ENCODE data around the gene GRXCR2. TPM values are rescaled to one million over a fixed set of nuclear protein-coding genes. Genes with fewer than 3 reads are reported as not detected.

The GRXCR2 gene
- total and polyA plus RNA-seq, 2 of the 13 experiments (the other 11 are each of a cell fraction or from before 2014, with no cell fraction given), result not detected

DNA sequence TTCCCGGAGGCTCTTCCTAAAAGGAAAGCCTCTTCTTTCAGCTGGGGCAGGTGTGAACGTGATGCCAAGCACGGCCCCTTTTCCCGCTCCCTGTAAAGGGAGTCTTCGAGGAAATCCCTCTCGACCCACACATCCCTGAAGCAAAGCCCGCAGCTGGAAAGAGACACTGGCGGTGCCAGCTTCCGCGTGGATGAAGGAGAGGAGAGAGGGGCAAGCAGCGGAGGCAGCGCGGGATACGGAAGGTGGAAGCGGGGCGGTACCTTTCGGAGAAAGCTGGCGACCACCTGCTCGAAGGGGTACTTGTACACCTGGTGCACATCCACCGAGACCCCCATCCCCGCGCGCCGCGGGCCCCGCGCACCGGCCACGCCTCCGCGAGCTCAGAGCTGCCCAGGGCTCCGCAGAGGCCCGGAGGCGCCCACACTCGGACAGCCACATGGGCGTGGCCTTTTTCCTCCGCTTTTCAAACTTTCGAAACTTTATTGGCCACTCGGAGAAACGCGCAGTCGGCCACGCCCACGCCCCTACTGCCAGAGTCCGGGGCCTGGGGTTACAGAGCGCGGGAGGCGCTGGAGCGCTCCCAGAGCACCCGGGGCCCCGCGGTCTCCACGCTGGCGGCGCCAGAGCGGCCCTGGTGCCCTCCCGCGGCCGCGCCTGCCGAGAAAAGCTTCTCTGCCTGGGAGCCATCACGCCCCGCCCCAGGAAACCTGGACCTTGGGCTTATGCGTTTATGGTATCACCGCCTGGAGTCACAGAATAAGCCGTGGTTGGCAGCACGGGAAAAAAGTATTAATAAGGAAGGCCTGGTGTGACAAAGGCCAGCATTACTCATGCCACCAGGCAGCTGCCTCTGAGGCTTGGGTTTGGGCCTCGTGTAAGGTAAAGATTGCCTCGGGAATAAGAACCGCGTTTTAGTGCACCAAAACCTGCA is 37.6 kb downstream of the GRXCR2 start, which contains the start of gene PRELID2 (continued):
- TF ChIP-seq, protein P1, sequence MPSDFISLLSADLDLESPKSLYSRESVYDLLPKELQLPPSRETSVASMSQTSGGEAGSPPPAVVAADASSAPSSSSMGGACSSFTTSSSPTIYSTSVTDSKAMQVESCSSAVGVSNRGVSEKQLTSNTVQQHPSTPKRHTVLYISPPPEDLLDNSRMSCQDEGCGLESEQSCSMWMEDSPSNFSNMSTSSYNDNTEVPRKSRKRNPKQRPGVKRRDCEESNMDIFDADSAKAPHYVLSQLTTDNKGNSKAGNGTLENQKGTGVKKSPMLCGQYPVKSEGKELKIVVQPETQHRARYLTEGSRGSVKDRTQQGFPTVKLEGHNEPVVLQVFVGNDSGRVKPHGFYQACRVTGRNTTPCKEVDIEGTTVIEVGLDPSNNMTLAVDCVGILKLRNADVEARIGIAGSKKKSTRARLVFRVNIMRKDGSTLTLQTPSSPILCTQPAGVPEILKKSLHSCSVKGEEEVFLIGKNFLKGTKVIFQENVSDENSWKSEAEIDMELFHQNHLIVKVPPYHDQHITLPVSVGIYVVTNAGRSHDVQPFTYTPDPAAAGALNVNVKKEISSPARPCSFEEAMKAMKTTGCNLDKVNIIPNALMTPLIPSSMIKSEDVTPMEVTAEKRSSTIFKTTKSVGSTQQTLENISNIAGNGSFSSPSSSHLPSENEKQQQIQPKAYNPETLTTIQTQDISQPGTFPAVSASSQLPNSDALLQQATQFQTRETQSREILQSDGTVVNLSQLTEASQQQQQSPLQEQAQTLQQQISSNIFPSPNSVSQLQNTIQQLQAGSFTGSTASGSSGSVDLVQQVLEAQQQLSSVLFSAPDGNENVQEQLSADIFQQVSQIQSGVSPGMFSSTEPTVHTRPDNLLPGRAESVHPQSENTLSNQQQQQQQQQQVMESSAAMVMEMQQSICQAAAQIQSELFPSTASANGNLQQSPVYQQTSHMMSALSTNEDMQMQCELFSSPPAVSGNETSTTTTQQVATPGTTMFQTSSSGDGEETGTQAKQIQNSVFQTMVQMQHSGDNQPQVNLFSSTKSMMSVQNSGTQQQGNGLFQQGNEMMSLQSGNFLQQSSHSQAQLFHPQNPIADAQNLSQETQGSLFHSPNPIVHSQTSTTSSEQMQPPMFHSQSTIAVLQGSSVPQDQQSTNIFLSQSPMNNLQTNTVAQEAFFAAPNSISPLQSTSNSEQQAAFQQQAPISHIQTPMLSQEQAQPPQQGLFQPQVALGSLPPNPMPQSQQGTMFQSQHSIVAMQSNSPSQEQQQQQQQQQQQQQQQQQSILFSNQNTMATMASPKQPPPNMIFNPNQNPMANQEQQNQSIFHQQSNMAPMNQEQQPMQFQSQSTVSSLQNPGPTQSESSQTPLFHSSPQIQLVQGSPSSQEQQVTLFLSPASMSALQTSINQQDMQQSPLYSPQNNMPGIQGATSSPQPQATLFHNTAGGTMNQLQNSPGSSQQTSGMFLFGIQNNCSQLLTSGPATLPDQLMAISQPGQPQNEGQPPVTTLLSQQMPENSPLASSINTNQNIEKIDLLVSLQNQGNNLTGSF (CRISPR knock-in tag; IDR thresholded peaks at IDR 0.05), result 0 out of 2 replicates have a peak, but pooled peaks have one; percentile 9
- TF ChIP-seq CTCF (CRISPR knock-in tag; IDR thresholded peaks at IDR 0.05), result peak; percentile 65
- TF ChIP-seq, protein P2, sequence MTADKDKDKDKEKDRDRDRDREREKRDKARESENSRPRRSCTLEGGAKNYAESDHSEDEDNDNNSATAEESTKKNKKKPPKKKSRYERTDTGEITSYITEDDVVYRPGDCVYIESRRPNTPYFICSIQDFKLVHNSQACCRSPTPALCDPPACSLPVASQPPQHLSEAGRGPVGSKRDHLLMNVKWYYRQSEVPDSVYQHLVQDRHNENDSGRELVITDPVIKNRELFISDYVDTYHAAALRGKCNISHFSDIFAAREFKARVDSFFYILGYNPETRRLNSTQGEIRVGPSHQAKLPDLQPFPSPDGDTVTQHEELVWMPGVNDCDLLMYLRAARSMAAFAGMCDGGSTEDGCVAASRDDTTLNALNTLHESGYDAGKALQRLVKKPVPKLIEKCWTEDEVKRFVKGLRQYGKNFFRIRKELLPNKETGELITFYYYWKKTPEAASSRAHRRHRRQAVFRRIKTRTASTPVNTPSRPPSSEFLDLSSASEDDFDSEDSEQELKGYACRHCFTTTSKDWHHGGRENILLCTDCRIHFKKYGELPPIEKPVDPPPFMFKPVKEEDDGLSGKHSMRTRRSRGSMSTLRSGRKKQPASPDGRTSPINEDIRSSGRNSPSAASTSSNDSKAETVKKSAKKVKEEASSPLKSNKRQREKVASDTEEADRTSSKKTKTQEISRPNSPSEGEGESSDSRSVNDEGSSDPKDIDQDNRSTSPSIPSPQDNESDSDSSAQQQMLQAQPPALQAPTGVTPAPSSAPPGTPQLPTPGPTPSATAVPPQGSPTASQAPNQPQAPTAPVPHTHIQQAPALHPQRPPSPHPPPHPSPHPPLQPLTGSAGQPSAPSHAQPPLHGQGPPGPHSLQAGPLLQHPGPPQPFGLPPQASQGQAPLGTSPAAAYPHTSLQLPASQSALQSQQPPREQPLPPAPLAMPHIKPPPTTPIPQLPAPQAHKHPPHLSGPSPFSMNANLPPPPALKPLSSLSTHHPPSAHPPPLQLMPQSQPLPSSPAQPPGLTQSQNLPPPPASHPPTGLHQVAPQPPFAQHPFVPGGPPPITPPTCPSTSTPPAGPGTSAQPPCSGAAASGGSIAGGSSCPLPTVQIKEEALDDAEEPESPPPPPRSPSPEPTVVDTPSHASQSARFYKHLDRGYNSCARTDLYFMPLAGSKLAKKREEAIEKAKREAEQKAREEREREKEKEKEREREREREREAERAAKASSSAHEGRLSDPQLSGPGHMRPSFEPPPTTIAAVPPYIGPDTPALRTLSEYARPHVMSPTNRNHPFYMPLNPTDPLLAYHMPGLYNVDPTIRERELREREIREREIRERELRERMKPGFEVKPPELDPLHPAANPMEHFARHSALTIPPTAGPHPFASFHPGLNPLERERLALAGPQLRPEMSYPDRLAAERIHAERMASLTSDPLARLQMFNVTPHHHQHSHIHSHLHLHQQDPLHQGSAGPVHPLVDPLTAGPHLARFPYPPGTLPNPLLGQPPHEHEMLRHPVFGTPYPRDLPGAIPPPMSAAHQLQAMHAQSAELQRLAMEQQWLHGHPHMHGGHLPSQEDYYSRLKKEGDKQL (CRISPR knock-in tag; IDR thresholded peaks at IDR 0.05; ENCODE audit: low read depth), result no peak
- peak; percentile 39 for TF ChIP-seq ZNF883 (CRISPR knock-in tag; IDR thresholded peaks at IDR 0.05; ENCODE audit: not compliant biosample characterization)
- TF ChIP-seq ZNF253 (CRISPR knock-in tag; IDR thresholded peaks at IDR 0.05; ENCODE audit: borderline replicate concordance), result no peak
- peak; percentile 77 for TF ChIP-seq RAD21 (CRISPR knock-in tag; IDR thresholded peaks at IDR 0.05)
- peak; percentile 71; the same call in 1 of the 2 replicates for TF ChIP-seq ZFP36L1 (CRISPR knock-in tag; IDR thresholded peaks at IDR 0.05)
- peak; percentile 84 for TF ChIP-seq HDAC1 (CRISPR knock-in tag; IDR thresholded peaks at IDR 0.05)
- TF ChIP-seq ZSCAN21 (CRISPR knock-in tag; IDR thresholded peaks at IDR 0.05; ENCODE audit: borderline replicate concordance), result peak; percentile 58; the same call in 1 of the 2 replicates
- TF ChIP-seq ZNF501 (CRISPR knock-in tag; IDR thresholded peaks at IDR 0.05), result peak; percentile 88
- no peak for TF ChIP-seq WIZ (CRISPR knock-in tag; IDR thresholded peaks at IDR 0.05)
- TF ChIP-seq TGIF2 (CRISPR knock-in tag; IDR thresholded peaks at IDR 0.05), result peak; percentile 44; the same call in 1 of the 2 replicates
